ENCODE data around the gene KIRREL3.
"Not testable (repeated sequence)": the region's sequence is repeated elsewhere in the genome, so short reads cannot be mapped to it uniquely, and the experiment has no call there.

The KIRREL3 gene

GRCh38 chr11:126971305-126971704 is 29.3 kb downstream of the KIRREL3 start:
- no peak for FAIRE-seq
- no peak for TF ChIP-seq SPI1 (IDR thresholded peaks at IDR 0.05; ENCODE audit: low read depth, low read length)
- TF ChIP-seq POLR2A (IDR thresholded peaks at IDR 0.05; ENCODE audit: low read depth, low read length): no peak
- no peak for TF ChIP-seq POU2F2 (IDR thresholded peaks at IDR 0.05; ENCODE audit: low read depth, low read length)
- TF ChIP-seq TAF1 (IDR thresholded peaks at IDR 0.05; ENCODE audit: low read depth, low read length): no peak
- TF ChIP-seq POLR2AphosphoS5 (IDR thresholded peaks at IDR 0.05; ENCODE audit: low read depth, low read length): no peak
- no peak for TF ChIP-seq PAX5 (IDR thresholded peaks at IDR 0.05; ENCODE audit: insufficient read depth, low read length, severe bottlenecking)
- DNase-seq (ENCODE audit: insufficient read length, low spot score): no peak

- FAIRE-seq (no peak), DNase-seq (ENCODE audit: insufficient read length, low spot score) (no peak)
- TF ChIP-seq POLR2AphosphoS5 (IDR thresholded peaks at IDR 0.05; ENCODE audit: low read depth, low read length): no peak
- TF ChIP-seq SPI1 (IDR thresholded peaks at IDR 0.05; ENCODE audit: low read depth, low read length): no peak
- no peak for TF ChIP-seq POLR2A (IDR thresholded peaks at IDR 0.05; ENCODE audit: low read depth, low read length)
- no peak for TF ChIP-seq PAX5 (IDR thresholded peaks at IDR 0.05; ENCODE audit: insufficient read depth, low read length, severe bottlenecking)
- no peak for TF ChIP-seq TAF1 (IDR thresholded peaks at IDR 0.05; ENCODE audit: low read depth, low read length)
- TF ChIP-seq POU2F2 (IDR thresholded peaks at IDR 0.05; ENCODE audit: low read depth, low read length): no peak
These were observed 30.6 kb downstream of the KIRREL3 start for GRCh38 chr11:126969865-126970479.

GRCh38 chr11:126968915-126969314 is 31.7 kb downstream of the KIRREL3 start:
- no peak for TF ChIP-seq POU2F2 (IDR thresholded peaks at IDR 0.05; ENCODE audit: low read depth, low read length)
- TF ChIP-seq PAX5 (IDR thresholded peaks at IDR 0.05; ENCODE audit: insufficient read depth, low read length, severe bottlenecking): no peak
- DNase-seq (ENCODE audit: insufficient read length, low spot score) (no peak), FAIRE-seq (no peak)

- DNase-seq (ENCODE audit: insufficient read length, low spot score) (no peak), FAIRE-seq (no peak)
- no peak for TF ChIP-seq PAX5 (IDR thresholded peaks at IDR 0.05; ENCODE audit: insufficient read depth, low read length, severe bottlenecking)
- no peak for TF ChIP-seq SPI1 (IDR thresholded peaks at IDR 0.05; ENCODE audit: low read depth, low read length)
- no peak for TF ChIP-seq POLR2A (IDR thresholded peaks at IDR 0.05; ENCODE audit: low read depth, low read length)
- no peak for TF ChIP-seq TAF1 (IDR thresholded peaks at IDR 0.05; ENCODE audit: low read depth, low read length)
- TF ChIP-seq POLR2AphosphoS5 (IDR thresholded peaks at IDR 0.05; ENCODE audit: low read depth, low read length): no peak
These were observed 35.2 kb downstream of the KIRREL3 start for GRCh38 chr11:126965331-126965730.

- FAIRE-seq (no peak), DNase-seq (ENCODE audit: insufficient read length, low spot score) (no peak)
- TF ChIP-seq PAX5 (IDR thresholded peaks at IDR 0.05; ENCODE audit: insufficient read depth, low read length, severe bottlenecking) (no peak), POU2F2 (IDR thresholded peaks at IDR 0.05; ENCODE audit: low read depth, low read length) (no peak), SPI1 (IDR thresholded peaks at IDR 0.05; ENCODE audit: low read depth, low read length) (no peak), POLR2A (IDR thresholded peaks at IDR 0.05; ENCODE audit: low read depth, low read length) (no peak), POLR2AphosphoS5 (IDR thresholded peaks at IDR 0.05; ENCODE audit: low read depth, low read length) (no peak), TAF1 (IDR thresholded peaks at IDR 0.05; ENCODE audit: low read depth, low read length) (no peak)
These were observed 36.8 kb downstream of the KIRREL3 start for GRCh38 chr11:126963603-126964363.

GRCh38 chr11:126963115-126963514 is 37.5 kb downstream of the KIRREL3 start:
- FAIRE-seq (no peak), DNase-seq (ENCODE audit: insufficient read length, low spot score) (no peak)
- TF ChIP-seq SPI1 (IDR thresholded peaks at IDR 0.05; ENCODE audit: low read depth, low read length): no peak
- no peak for TF ChIP-seq PAX5 (IDR thresholded peaks at IDR 0.05; ENCODE audit: insufficient read depth, low read length, severe bottlenecking)
- no peak for TF ChIP-seq POLR2AphosphoS5 (IDR thresholded peaks at IDR 0.05; ENCODE audit: low read depth, low read length)
- TF ChIP-seq POU2F2 (IDR thresholded peaks at IDR 0.05; ENCODE audit: low read depth, low read length): no peak
- no peak for TF ChIP-seq TAF1 (IDR thresholded peaks at IDR 0.05; ENCODE audit: low read depth, low read length)

GRCh38 chr11:126959700-126960099 is 40.9 kb downstream of the KIRREL3 start:
- TF ChIP-seq PAX5 (IDR thresholded peaks at IDR 0.05; ENCODE audit: insufficient read depth, low read length, severe bottlenecking) (no peak), POLR2A (IDR thresholded peaks at IDR 0.05; ENCODE audit: low read depth, low read length) (no peak), POLR2AphosphoS5 (IDR thresholded peaks at IDR 0.05; ENCODE audit: low read depth, low read length) (no peak), SPI1 (IDR thresholded peaks at IDR 0.05; ENCODE audit: low read depth, low read length) (no peak), TAF1 (IDR thresholded peaks at IDR 0.05; ENCODE audit: low read depth, low read length) (no peak), POU2F2 (IDR thresholded peaks at IDR 0.05; ENCODE audit: low read depth, low read length) (no peak)
- no peak for DNase-seq (ENCODE audit: insufficient read length, low spot score)
- no peak for FAIRE-seq

GRCh38 chr11:126956635-126957034 is 43.9 kb downstream of the KIRREL3 start:
- TF ChIP-seq SPI1 (IDR thresholded peaks at IDR 0.05; ENCODE audit: low read depth, low read length): no peak
- TF ChIP-seq PAX5 (IDR thresholded peaks at IDR 0.05; ENCODE audit: insufficient read depth, low read length, severe bottlenecking): no peak
- no peak for TF ChIP-seq TAF1 (IDR thresholded peaks at IDR 0.05; ENCODE audit: low read depth, low read length)
- no peak for TF ChIP-seq POLR2A (IDR thresholded peaks at IDR 0.05; ENCODE audit: low read depth, low read length)
- TF ChIP-seq POLR2AphosphoS5 (IDR thresholded peaks at IDR 0.05; ENCODE audit: low read depth, low read length): no peak
- no peak for TF ChIP-seq POU2F2 (IDR thresholded peaks at IDR 0.05; ENCODE audit: low read depth, low read length)
- DNase-seq (ENCODE audit: insufficient read length, low spot score): no peak
- no peak for FAIRE-seq

- not testable (repeated sequence) for FAIRE-seq; DNase-seq (ENCODE audit: insufficient read length, low spot score)
These were observed 48.0 kb downstream of the KIRREL3 start for GRCh38 chr11:126952533-126952932.

- FAIRE-seq: no peak
- TF ChIP-seq SPI1 (IDR thresholded peaks at IDR 0.05; ENCODE audit: low read depth, low read length) (peak; percentile 12; the same call in 1 of the 2 replicates), POLR2A (IDR thresholded peaks at IDR 0.05; ENCODE audit: low read depth, low read length) (no peak)
- DNase-seq (ENCODE audit: insufficient read length, low spot score): no peak
These were observed 49.1 kb downstream of the KIRREL3 start for GRCh38 chr11:126951465-126951864.
